Chondrocyte (in vitro differentiated cells): Measurements from ENCODE around the gene PIAS2. TPM values are rescaled to one million over a fixed set of nuclear protein-coding genes. Genes with fewer than 3 reads are reported as not detected.
"Not testable (repeated sequence)": the region's sequence is repeated elsewhere in the genome, so short reads cannot be mapped to it uniquely, and the experiment has no call there.

Source experiments
- DNase-seq: peaks from one replicate; pipeline ENCODE4 v3.0.0; 2021; ENCODE audit warnings: mixed read lengths, low spot score
- H3K27ac Mint-ChIP-seq: one replicate; pipeline ENCODE4 v1.8.0; 2021; ENCODE audit warnings: mild to moderate bottlenecking, moderate library complexity, mixed read lengths; ENCODE audit not compliant: unreplicated experiment
- H3K27me3 Mint-ChIP-seq: 2 replicates; pipeline ENCODE4 v1.8.0; 2021; ENCODE audit warnings: low read depth, mixed read lengths
- H3K36me3 Mint-ChIP-seq: 2 replicates; pipeline ENCODE4 v1.8.0; 2021; ENCODE audit warnings: low read depth, mixed read lengths
- H3K4me1 Mint-ChIP-seq: 2 replicates; pipeline ENCODE4 v1.8.0; 2021; ENCODE audit warnings: low read depth, mild to moderate bottlenecking, mixed read lengths
- H3K4me3 Mint-ChIP-seq: one replicate; pipeline ENCODE4 v1.8.0; 2021; ENCODE audit warnings: mild to moderate bottlenecking, moderate library complexity, mixed read lengths; ENCODE audit not compliant: unreplicated experiment
- H3K9me3 Mint-ChIP-seq: 2 replicates; pipeline ENCODE4 v1.8.0; 2021; ENCODE audit warnings: low read depth, mixed read lengths
- total RNA-seq: library from RNA; stranded (reverse); gene quantifications from 3 replicates; pipeline ENCODE4 v1.2.1, GENCODE V29; 2021
- TF ChIP-seq, protein P1 (sequence below): fragments of 200-600 bp; sonication (generic); IDR thresholded peaks from 2 replicates; pipeline ENCODE4 v1.5.0; 2021; ENCODE audit warnings: antibody characterized with exemption, mild to moderate bottlenecking, moderate library complexity

Gene PIAS2
- total RNA-seq, 1 donor from 2014 or later: 36.2 TPM

DNA sequence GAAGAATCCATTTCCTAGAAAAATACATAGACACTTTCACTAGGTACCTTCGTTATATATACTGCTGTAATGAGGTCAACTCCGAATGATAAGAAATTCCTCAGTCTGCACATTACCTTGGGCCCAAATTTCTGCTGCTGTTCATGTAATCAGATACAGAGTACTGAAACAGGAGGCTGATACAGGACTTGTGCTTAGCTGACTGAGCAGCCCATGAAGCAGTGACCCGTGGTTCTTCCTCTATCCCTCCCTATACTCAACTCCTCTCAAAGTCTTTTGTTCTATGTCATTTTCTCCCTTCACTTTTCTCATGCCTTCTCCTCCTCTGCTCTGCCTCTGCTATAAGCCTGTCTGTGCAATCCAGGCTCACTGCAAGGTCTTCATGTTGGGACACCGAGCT lies 102.9 kb downstream of the PIAS2 start:
- Mint-ChIP-seq H3K27me3 (no peaks in the 10 kb centered on the region), H3K9me3 (no peaks in the 10 kb centered on the region), H3K36me3 (peaks cover under 1% of the 10 kb centered on the region), H3K27ac (no peak overlapping the region), H3K4me1 (no peaks in the 10 kb centered on the region), H3K4me3 (no peak overlapping the region)
- DNase-seq: no peak
- TF ChIP-seq, protein P1, sequence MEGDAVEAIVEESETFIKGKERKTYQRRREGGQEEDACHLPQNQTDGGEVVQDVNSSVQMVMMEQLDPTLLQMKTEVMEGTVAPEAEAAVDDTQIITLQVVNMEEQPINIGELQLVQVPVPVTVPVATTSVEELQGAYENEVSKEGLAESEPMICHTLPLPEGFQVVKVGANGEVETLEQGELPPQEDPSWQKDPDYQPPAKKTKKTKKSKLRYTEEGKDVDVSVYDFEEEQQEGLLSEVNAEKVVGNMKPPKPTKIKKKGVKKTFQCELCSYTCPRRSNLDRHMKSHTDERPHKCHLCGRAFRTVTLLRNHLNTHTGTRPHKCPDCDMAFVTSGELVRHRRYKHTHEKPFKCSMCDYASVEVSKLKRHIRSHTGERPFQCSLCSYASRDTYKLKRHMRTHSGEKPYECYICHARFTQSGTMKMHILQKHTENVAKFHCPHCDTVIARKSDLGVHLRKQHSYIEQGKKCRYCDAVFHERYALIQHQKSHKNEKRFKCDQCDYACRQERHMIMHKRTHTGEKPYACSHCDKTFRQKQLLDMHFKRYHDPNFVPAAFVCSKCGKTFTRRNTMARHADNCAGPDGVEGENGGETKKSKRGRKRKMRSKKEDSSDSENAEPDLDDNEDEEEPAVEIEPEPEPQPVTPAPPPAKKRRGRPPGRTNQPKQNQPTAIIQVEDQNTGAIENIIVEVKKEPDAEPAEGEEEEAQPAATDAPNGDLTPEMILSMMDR: no peak

- TF ChIP-seq, protein P1: no peak
- Mint-ChIP-seq H3K4me1 (peaks cover 3% of the 10 kb centered on the region), H3K27me3 (no peaks in the 10 kb centered on the region), H3K36me3 (no peaks in the 10 kb centered on the region), H3K4me3 (no peak overlapping the region), H3K9me3 (no peaks in the 10 kb centered on the region), H3K27ac (no peak overlapping the region)
- no peak for DNase-seq
Measured at GRCh38 chr18:46812311-46812710, 105.0 kb downstream of the PIAS2 start.

- no peak overlapping the region for H3K4me3 Mint-ChIP-seq
- no peak overlapping the region for H3K27ac Mint-ChIP-seq
- H3K27me3 Mint-ChIP-seq: no peaks in the 10 kb centered on the region
- DNase-seq: no peak
- H3K4me1 Mint-ChIP-seq: peaks cover 3% of the 10 kb centered on the region
- H3K36me3 Mint-ChIP-seq: no peaks in the 10 kb centered on the region
- TF ChIP-seq, protein P1: no peak
- no peaks in the 10 kb centered on the region for H3K9me3 Mint-ChIP-seq
Measured at GRCh38 chr18:46810481-46811000, 106.8 kb downstream of the PIAS2 start.

GRCh38 chr18:46809145-46809544 lies 108.2 kb downstream of the PIAS2 start:
- Mint-ChIP-seq H3K36me3 (no peaks in the 10 kb centered on the region), H3K9me3 (no peaks in the 10 kb centered on the region), H3K27ac (no peak overlapping the region), H3K27me3 (no peaks in the 10 kb centered on the region), H3K4me1 (peaks cover 3% of the 10 kb centered on the region), H3K4me3 (no peak overlapping the region)
- TF ChIP-seq, protein P1: no peak
- DNase-seq: no peak

GRCh38 chr18:46795945-46796344 lies 121.4 kb downstream of the PIAS2 start:
- not testable (repeated sequence) for H3K4me3 Mint-ChIP-seq, H3K4me1 Mint-ChIP-seq, H3K27me3 Mint-ChIP-seq, H3K36me3 Mint-ChIP-seq, H3K27ac Mint-ChIP-seq, DNase-seq, H3K9me3 Mint-ChIP-seq

GRCh38 chr18:46794607-46795006 lies 122.7 kb downstream of the PIAS2 start:
- H3K27me3 Mint-ChIP-seq: no peaks in the 10 kb centered on the region
- no peak for DNase-seq
- H3K9me3 Mint-ChIP-seq: no peaks in the 10 kb centered on the region
- H3K4me3 Mint-ChIP-seq: no peak overlapping the region
- peaks cover 4% of the 10 kb centered on the region for H3K4me1 Mint-ChIP-seq
- peaks cover 2% of the 10 kb centered on the region for H3K36me3 Mint-ChIP-seq
- TF ChIP-seq, protein P1: no peak
- H3K27ac Mint-ChIP-seq: no peak overlapping the region
